Glutamatergic neuron (in vitro differentiated cells): ENCODE results near the gene TLE7. TPM values are rescaled to one million over a fixed set of nuclear protein-coding genes. Genes with fewer than 3 reads are reported as not detected.

Source experiments
- DNase-seq: peaks from one replicate; pipeline ENCODE4 v3.0.0; 2022
- H3K27ac Mint-ChIP-seq: one replicate; pipeline ENCODE4 v1.8.0; 2020; ENCODE audit warnings: mild to moderate bottlenecking, mixed read lengths, inconsistent platforms; ENCODE audit not compliant: unreplicated experiment
- H3K27me3 Mint-ChIP-seq: one replicate; pipeline ENCODE4 v1.8.0; 2020; ENCODE audit warnings: mild to moderate bottlenecking, moderate library complexity, mixed read lengths, inconsistent platforms; ENCODE audit not compliant: unreplicated experiment
- H3K36me3 Mint-ChIP-seq: one replicate; pipeline ENCODE4 v1.8.0; 2020; ENCODE audit warnings: mild to moderate bottlenecking, mixed read lengths, inconsistent platforms; ENCODE audit not compliant: unreplicated experiment
- H3K4me1 Mint-ChIP-seq: one replicate; pipeline ENCODE4 v1.8.0; 2020; ENCODE audit warnings: mild to moderate bottlenecking, low read depth, mixed read lengths, inconsistent platforms; ENCODE audit not compliant: unreplicated experiment
- H3K4me3 Mint-ChIP-seq: one replicate; pipeline ENCODE4 v1.8.0; 2020; ENCODE audit warnings: mild to moderate bottlenecking, mixed read lengths, inconsistent platforms; ENCODE audit not compliant: unreplicated experiment
- H3K9me3 Mint-ChIP-seq: one replicate; pipeline ENCODE4 v1.8.0; 2020; ENCODE audit warnings: mild to moderate bottlenecking, moderate library complexity, mixed read lengths, inconsistent platforms; ENCODE audit not compliant: unreplicated experiment
- CTCF ChIP-seq: fragments of 200-600 bp; sonication (generic); IDR thresholded peaks from one replicate; pipeline ENCODE4 v1.5.0; 2021; ENCODE audit not compliant: partially characterized antibody, unreplicated experiment
- total RNA-seq: library from RNA; stranded (reverse); fragmentation: NEBNext Ultra II Directional; extraction: Animal tissue kit (Norgen Biotek cat#: 25700); gene quantifications from one replicate; pipeline ENCODE4 v1.2.1, GENCODE V29; 2021; ENCODE audit not compliant: unreplicated experiment

The TLE7 gene
- total RNA-seq, 1 donor from 2014 or later, result not detected

GRCh38 chr16:71412270-71413160 is 29.3 kb downstream of the TLE7 start:
- peaks cover 6% of the 10 kb centered on the region for H3K36me3 Mint-ChIP-seq
- no peak overlapping the region for H3K27ac Mint-ChIP-seq
- TF ChIP-seq CTCF, result peak; percentile 96
- H3K9me3 Mint-ChIP-seq, result peaks cover 2% of the 10 kb centered on the region
- H3K4me1 Mint-ChIP-seq, result peaks cover 2% of the 10 kb centered on the region
- H3K27me3 Mint-ChIP-seq, result peaks cover 3% of the 10 kb centered on the region
- peak; percentile 76 for DNase-seq
- no peak overlapping the region for H3K4me3 Mint-ChIP-seq

- peak; percentile 3 for DNase-seq
- no peaks in the 10 kb centered on the region for H3K9me3 Mint-ChIP-seq
- peaks cover under 1% of the 10 kb centered on the region for H3K36me3 Mint-ChIP-seq
- no peak overlapping the region for H3K4me3 Mint-ChIP-seq
- TF ChIP-seq CTCF, result no peak
- H3K27ac Mint-ChIP-seq, result no peak overlapping the region
- peaks cover 2% of the 10 kb centered on the region for H3K4me1 Mint-ChIP-seq
- H3K27me3 Mint-ChIP-seq, result peaks cover 3% of the 10 kb centered on the region
These were observed 31.7 kb downstream of the TLE7 start for GRCh38 chr16:71410146-71410545.

GRCh38 chr16:71409011-71409775 is 32.7 kb downstream of the TLE7 start:
- Mint-ChIP-seq H3K9me3 (peaks cover 6% of the 10 kb centered on the region), H3K4me1 (peaks cover 2% of the 10 kb centered on the region), H3K27me3 (peaks cover 3% of the 10 kb centered on the region), H3K27ac (no peak overlapping the region), H3K36me3 (peaks cover 10% of the 10 kb centered on the region), H3K4me3 (no peak overlapping the region)
- peak; percentile 3 for DNase-seq
- no peak for TF ChIP-seq CTCF

DNA sequence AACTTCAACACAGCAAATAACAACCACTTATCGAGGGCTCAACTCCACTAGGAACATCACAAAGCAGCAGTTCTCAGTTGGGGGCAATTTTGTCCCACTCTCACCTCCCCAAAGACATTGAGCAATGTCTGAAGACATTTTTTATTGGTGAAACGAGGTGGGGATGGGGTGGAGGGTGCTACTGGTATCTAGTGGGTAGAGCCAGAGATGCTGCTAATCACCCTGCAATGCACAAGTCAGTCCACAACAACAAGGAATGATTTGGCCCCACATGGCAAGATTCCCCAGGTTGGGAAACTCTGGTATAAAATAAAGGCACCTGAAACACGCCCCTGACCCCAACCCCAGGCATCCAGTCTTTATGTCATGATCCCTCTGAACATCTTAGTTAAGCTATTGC is 33.3 kb downstream of the TLE7 start:
- Mint-ChIP-seq H3K4me1 (peaks cover 2% of the 10 kb centered on the region), H3K27me3 (peaks cover under 1% of the 10 kb centered on the region), H3K4me3 (no peak overlapping the region), H3K27ac (no peak overlapping the region), H3K9me3 (peaks cover 8% of the 10 kb centered on the region), H3K36me3 (peaks cover 12% of the 10 kb centered on the region)
- peak; percentile 1 for DNase-seq
- TF ChIP-seq CTCF, result no peak
